ENCODE results near the gene MED7.

Gene MED7

DNA sequence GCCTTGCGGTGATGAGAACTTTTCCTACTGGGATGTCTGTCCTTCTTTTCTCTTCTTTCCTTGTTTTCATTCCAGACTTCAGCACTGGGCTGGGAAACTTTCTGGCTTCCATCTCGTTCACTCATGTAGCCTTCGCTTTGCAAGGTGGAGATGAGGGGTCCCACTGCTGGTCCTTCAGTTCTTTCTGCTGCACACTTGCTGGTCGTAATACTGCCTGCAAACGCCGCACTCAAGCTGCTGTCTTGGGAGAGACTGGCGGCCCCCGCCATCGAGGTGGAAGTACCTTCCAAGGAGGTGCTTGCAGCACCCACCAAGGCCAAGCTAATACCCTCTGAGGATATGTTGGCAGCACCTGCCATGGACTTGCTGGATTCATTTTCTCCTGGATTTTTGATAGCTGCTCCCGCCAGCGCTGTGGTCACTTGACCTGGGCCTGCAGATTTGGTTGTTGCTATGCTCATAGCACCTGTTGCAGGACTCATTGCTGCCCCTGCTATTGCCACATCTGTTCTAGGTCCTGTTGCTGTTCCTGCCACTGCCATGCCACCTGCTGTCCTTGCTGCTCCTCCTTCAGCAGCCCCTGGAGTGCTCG lies 20.4 kb upstream of the MED7 start:
- DNase-seq = no peak

DNA sequence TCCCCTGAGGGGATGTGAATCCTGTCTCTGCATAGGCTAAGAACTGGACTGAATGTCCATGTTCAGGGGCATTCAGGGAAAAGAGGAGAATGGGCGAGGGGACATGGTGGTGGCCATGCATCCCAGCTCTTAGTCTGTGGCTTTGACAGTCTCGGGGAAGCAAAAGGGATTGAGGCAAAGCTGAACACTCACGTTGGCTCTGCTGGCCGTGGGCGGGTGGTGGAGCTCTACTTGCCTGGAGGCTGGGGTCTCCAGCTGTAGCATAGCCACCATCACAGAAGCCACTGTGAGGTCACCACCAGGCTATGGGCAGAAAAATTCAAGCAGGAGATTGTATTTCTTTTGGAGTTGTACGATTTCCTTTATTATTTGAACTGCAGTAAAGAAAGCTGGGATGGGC lies 19.3 kb upstream of the MED7 start:
- no peak for DNase-seq

DNA sequence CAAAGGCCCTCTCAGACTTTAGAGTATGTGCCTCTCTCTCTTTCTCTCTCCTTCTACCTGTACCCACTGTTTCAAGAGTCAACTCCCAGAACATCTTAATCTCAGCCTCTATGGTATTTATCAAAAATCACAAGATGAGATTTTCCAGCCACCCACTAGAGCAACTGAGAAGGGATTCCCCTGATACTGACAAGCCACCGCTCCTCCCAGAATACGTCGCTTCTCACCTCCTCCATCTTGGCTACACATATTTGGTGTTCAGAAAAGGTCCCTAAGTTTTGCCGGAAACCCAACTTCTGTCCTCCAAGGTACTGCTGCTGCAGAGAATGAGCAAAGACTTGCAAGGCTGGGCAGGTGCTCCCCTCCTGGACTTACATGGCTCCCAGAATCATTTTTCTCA lies 17.3 kb upstream of the MED7 start:
- no peak for DNase-seq

DNA sequence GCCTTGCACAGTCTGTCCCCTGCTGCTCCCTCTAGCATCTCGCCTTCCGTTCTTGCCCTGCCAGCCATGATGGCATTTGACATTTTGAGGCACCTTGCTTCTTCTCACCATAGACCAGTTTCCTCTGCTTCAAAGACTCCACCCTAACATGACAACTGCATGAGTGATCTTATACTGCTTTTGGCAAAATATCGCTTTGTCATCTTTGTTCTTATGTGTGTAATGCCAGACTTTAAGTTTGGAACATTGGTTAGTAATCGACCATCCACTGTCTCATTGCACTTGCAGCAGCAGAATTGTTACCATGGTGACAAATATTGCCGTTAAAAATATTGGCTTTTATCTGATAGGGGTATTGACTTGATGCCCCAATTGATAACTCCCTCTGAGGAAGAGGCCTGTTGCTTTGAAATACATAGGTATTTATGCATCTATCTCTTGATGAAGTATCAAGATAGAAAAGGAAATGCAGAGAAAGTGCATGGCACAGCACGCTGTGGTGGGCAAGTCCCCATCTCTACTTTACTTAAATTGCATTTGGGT lies 16.6 kb upstream of the MED7 start:
- DNase-seq = no peak

- DNase-seq = no peak
These were observed 14.7 kb upstream of the MED7 start for GRCh38 chr5:157157293-157157891.

- DNase-seq = no peak
These were observed 12.6 kb upstream of the MED7 start for GRCh38 chr5:157155297-157155696.

DNA sequence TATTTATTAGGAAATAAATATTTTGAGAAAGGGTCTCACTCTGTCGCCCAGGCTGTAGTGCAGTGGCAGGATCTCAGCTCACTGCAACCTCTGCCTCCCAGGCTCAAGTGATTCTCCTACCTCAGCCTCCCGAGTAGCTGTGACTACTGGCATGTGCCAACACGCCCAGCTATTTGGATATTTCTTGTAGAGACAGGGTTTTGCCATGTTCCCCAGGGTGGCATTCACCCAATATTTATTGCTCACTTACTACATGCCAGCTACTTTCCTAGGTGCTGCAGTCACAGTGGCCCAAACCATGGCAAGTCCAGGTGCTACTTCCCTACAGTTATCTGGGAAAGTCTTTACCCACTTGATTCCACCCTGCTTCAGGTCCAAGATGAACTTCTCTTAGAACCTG lies 8.3 kb upstream of the MED7 start:
- no peak for DNase-seq

GRCh38 chr5:157148734-157149615 lies 6.3 kb upstream of the MED7 start:
- peak; percentile 84 to 87 for DNase-seq

DNA sequence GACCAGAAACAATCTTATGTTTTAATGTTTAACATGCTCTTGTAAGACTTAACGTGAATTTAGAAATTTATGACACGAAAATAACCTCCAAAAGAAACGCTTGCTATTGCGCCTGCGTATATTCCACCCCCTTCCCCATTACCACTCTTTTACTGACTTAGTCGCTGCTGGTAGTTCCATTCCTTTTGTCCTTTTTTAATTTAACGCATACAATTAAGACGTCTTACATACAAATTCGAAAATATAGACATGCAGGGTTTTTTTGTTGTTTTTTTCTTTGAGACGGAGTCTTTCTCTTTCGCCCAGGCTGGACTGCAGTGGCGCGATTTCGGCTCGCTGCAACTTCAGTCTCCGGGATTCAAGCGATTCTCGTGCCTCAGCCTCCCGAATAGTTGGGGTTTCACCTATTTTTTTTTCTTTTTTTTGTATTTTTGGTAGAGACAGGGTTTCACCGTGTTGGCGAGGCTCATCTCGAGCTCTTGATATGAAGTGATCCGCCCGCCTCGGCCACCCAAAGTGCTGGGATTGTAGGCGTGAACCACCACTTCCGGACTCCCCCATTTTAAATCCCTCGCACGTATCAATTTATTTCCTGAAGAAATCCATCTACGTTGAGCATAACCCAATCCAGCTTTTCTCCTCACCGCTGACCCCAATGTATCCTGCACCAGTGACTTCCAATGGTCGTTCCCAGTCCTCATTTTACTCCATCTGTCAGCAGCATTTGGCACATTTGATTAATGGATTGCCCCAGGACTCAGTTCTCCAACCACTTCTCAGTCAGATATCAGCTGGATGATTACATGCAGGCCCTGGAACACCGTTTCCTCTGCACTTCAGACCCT lies 684 bp upstream of the MED7 start:
- peak in 1 of 2 donors; percentile 40 for DNase-seq

- DNase-seq = no peak
These were observed 5.0 kb downstream of the MED7 start for GRCh38 chr5:157137691-157138090.

GRCh38 chr5:157132281-157132612 lies 10.4 kb downstream of the MED7 start:
- no peak for DNase-seq

GRCh38 chr5:157130925-157131324 lies 11.7 kb downstream of the MED7 start:
- no peak for DNase-seq

DNA sequence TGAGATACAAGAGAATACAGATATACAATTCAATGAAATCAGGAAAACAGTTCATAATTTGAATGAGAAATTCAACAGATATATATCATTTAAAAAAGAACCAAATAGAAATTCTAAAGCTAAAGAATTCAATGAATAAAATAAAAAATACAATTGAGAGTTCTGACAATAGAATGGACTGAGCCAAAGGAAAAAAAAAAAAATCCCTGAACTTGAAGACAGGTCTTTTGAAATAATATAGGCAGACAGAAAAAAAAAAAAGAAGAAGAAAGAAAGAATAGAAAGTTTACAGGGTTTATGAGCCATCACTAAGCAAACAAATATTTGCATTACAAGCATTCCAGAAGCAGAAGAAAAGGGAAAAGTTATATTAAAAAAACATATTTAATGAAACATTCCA lies 21.0 kb downstream of the MED7 start:
- no peak for DNase-seq

DNA sequence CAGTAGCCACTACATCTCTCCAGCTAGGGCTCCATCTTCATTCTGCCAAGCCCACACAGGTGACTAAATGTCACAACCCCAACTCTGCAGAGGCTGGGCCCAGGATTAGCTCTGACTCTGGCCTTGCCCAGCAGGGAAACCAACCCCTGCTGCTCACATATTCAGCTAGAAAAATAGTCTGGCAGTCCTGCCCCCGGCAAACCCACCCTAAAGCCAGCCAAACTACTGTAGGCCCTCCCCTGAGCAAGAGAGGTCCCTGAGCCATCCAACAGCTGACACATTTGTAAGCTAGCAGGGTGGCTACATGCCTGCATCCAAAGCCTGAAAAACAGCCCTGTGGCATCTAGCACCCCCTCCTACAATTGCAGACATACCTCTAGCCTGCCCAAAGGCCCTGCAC lies 22.6 kb downstream of the MED7 start:
- DNase-seq = no peak

- no peak for DNase-seq
These were observed 26.1 kb downstream of the MED7 start for GRCh38 chr5:157116483-157116954.

DNA sequence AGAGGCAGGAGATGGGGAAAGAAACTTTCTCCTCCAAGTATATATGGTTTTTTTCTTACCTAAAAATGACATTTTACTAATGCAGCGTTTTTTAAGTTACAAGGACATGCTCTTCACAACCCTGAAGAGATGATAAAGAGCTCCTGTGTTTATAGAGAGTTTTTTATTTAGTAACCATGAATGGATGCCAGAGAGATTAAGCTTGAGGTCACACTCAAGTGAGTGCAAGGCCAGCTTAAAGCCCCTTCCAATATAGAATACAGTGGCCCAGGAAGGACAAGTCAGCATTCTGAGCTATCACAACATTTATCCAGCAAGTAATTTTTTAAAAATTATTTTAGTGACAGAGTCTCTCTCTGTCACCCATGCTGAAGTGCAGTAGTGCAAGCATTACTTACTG lies 27.2 kb downstream of the MED7 start:
- DNase-seq = no peak

DNA sequence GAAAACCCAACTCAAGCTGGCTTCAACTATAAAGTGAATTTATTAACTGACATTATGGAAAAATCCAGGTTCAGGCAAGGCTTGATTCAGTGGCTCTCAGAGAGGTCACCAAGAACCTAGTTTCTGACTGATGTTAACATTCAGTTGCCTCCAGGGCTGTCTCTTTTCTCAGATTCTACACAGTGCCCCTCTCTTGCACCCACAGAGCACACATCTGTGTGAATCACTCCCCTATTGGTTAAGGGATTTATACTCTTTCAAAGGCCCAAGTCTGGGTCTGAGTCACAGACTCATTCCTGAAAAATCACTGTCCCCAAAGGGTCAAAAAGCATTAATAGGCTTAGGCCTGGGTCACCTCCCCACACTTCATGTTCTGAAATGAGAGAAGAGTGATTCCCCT lies 27.7 kb downstream of the MED7 start:
- no peak for DNase-seq

- DNase-seq = no peak
These were observed 29.7 kb downstream of the MED7 start for GRCh38 chr5:157113002-157113401.

DNA sequence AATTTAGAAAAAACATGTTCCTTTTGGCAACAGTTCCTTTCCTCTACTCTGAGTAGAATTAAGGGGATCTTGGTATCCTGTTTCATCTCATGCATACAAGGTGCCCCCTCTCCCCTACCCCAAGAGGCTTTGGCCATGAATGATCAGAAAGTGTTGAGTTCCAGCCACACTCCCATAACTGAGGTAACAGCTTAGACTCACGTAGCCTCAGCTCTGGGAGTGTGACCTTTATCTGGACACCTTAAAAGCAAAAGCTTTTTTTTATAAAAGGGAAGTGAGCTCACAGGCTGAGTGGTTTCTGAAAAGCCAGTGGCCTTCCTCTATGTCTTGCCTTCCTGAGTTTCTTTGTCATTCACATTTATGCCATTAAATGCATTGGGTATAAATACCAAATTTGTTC lies 32.9 kb downstream of the MED7 start:
- DNase-seq = no peak

DNA sequence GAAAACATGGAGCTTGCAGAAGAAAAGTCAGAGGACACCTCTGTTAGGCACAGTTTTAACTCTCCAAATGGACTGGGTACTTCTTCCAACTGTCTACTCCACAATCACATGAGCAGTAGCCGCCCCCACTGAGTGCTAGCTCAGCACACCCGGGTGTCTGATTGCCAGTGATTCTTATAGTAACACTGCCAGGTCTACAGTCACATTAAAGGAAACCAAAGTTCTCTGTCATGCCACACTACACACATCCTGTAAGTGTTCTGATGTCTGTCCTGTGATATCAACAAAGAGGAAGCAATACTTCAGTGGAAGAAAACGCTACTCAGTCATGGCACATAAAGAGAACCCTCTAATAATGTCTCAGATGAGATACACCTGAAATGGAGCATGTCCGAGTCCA lies 33.7 kb downstream of the MED7 start, which contains the start of gene HAVCR2:
Gene HAVCR2, minus strand, starts transcription at position 69 of the 400 bp plus-strand sequence. Its CDS starts 61 bp downstream, at position 8.
- peak in 1 of 2 donors; percentile 34 for DNase-seq

DNA sequence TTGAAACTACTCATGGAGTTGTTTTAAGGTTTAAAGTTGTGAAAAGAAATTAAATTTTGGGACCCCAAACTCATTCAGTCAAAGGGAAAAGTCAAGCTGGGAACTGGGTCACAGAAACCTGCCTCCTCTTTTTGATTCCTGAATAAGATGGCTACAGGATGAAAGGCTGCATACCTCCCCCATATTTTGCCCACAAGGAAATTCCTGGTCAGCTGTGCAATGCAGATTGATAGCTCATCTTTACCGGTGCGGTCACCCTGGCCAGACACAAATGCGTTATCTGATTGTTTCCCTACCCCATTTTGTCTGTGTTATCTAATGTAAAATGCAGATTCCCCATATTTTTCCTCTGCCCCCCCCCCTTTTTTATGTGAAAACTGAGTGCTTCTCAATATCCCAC lies 35.2 kb downstream of the MED7 start:
- no peak for DNase-seq

DNA sequence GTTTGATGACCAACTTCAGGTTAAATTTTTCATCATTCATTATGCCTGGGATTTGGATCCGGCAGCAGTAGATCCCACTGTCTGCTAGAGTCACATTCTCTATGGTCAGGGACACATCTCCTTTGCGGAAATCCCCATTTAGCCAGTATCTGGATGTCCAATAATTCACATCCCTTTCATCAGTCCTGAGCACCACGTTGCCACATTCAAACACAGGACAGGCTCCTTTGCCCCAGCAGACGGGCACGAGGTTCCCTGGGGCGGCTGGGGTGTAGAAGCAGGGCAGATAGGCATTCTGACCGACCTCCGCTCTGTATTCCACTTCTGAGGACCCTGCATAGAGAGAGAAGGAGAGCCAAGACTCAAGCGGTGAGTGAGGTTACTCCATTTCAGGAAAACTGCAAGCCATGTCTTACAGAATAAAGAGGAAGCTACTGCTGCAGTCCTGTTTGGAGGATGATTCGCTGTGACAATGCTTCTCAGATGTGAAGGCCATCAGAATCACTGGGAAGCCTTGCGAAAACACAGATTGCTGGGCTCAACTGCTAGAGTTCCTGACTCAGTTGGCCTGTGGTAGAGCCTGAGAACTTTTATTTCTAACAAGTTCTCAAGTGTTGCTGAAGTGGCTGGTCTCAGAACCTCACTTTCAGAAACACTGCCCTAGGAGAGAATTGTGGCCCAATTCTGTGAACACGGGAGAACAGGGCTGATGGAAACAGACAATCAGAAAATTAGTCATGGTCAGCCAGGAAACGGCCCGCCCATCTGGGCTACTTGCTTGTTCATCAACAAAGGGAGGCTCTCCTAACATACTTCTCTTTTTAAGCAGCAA lies 35.8 kb downstream of the MED7 start:
- DNase-seq = no peak
